Naive thymus-derived CD4-positive, alpha-beta T cell (primary cell): ENCODE results near the gene USP48. TPM values are rescaled to one million over a fixed set of nuclear protein-coding genes. Genes with fewer than 3 reads are reported as not detected.
A peak's percentile ranks its signal among the peaks of the same experiment; 100 is the strongest.

Experiments
- ATAC-seq: fragments of 150-1000 bp; cut with Tn5 transposase; 2 replicates; pipeline ENCODE4 v1.10.0; 2021; ENCODE audit warnings: mild to moderate bottlenecking, moderate library complexity
- CTCF ChIA-PET: fragments of 350-600 bp; sonication (Branson Sonifier 250); formaldehyde crosslinking; loops from one replicate; lab custom pipeline; 2021; ENCODE audit warnings: antibody characterized with exemption; lab: Charles Lee
- POLR2A ChIA-PET: fragments of 350-600 bp; sonication (Branson Sonifier 250); formaldehyde crosslinking; loops from one replicate; lab custom pipeline; 2021; ENCODE audit warnings: antibody characterized with exemption, inconsistent platforms; lab: Charles Lee
- DNase-seq, 9 donors: peaks; one replicate each; pipeline versions ENCODE4 v3.0.0 to v3.0.0-alpha.2; 2020 to 2022; ENCODE audit warnings: mixed read lengths in 1 of 9
- H3K27ac ChIP-seq: one replicate; pipeline ENCODE4 v1.7.0; 2013; ENCODE audit warnings: mild to moderate bottlenecking, low read depth, low read length, moderate library complexity
- H3K27me3 ChIP-seq, 2 donors: one replicate each; pipeline ENCODE4 v1.7.0; 2013; ENCODE audit warnings: low read length in 2 of 2, mild to moderate bottlenecking in 2 of 2, moderate library complexity in 2 of 2; ENCODE audit not compliant: control insufficient read depth in 2 of 2, insufficient read depth in 2 of 2
- H3K36me3 ChIP-seq, 3 experiments: 1 replicate in 2 of 3; 2 replicates in 1 of 3; pipeline ENCODE4 v1.7.0; 2013; ENCODE audit warnings: low read length in 3 of 3, mild to moderate bottlenecking in 3 of 3, moderate library complexity in 1 of 3; ENCODE audit not compliant: insufficient read depth in 3 of 3, control insufficient read depth in 2 of 3
- H3K4me1 ChIP-seq, 2 donors: one replicate each; pipeline ENCODE4 v1.7.0; 2013; ENCODE audit warnings: low read length in 2 of 2, mild to moderate bottlenecking in 2 of 2, moderate library complexity in 1 of 2; ENCODE audit not compliant: control insufficient read depth in 2 of 2, insufficient read depth in 2 of 2
- H3K4me3 ChIP-seq: 2 replicates; pipeline ENCODE4 v1.7.0; 2013; ENCODE audit warnings: mild to moderate bottlenecking, low read length
- H3K9me3 ChIP-seq, 3 experiments: 1 replicate in 2 of 3; 2 replicates in 1 of 3; pipeline ENCODE4 v1.7.0; 2013; ENCODE audit warnings: low read length in 3 of 3; ENCODE audit not compliant: control insufficient read depth in 2 of 3
- H3K27ac Mint-ChIP-seq, 9 donors: one replicate each; pipeline ENCODE4 v1.8.0; 2020 to 2022; ENCODE audit warnings: mixed read lengths in 9 of 9, mild to moderate bottlenecking in 8 of 9, moderate library complexity in 5 of 9, inconsistent platforms in 2 of 9
- H3K27me3 Mint-ChIP-seq, 5 donors: one replicate each; pipeline ENCODE4 v1.8.0; 2021 to 2022; ENCODE audit warnings: mixed read lengths in 5 of 5, mild to moderate bottlenecking in 1 of 5
- H3K36me3 Mint-ChIP-seq, 5 donors: one replicate each; pipeline ENCODE4 v1.8.0; 2020 to 2022; ENCODE audit warnings: mixed read lengths in 5 of 5, mild to moderate bottlenecking in 3 of 5, inconsistent platforms in 1 of 5
- H3K4me1 Mint-ChIP-seq, 7 donors: one replicate each; pipeline ENCODE4 v1.8.0; 2020 to 2022; ENCODE audit warnings: mixed read lengths in 7 of 7, mild to moderate bottlenecking in 3 of 7, inconsistent platforms in 1 of 7
- H3K4me3 Mint-ChIP-seq, 10 donors: one replicate each; pipeline ENCODE4 v1.8.0; 2020 to 2022; ENCODE audit warnings: mild to moderate bottlenecking in 10 of 10, mixed read lengths in 10 of 10, moderate library complexity in 6 of 10, inconsistent platforms in 2 of 10
- H3K9me3 Mint-ChIP-seq, 11 donors: one replicate each; pipeline ENCODE4 v1.8.0; 2020 to 2022; ENCODE audit warnings: mixed read lengths in 11 of 11, mild to moderate bottlenecking in 4 of 11, inconsistent platforms in 1 of 11, moderate library complexity in 1 of 11
- intact Hi-C, 2 donors: fragments of 100-400 bp; cut with micrococcal nuclease; formaldehyde crosslinking; loops; one replicate each; pipeline ENCODE4 v1.15.1; 2023
- polyA plus RNA-seq, 2 donors: library from polyadenylated mRNA; unstranded; fragments of 300-500 nt; fragmentation: Illumina TruSeq; gene quantifications; one replicate each; pipeline ENCODE4 v1.2.3, GENCODE V29; 2021
- total RNA-seq, 6 experiments: library from RNA in 5 of 6; stranded (reverse) in 5 of 6; gene quantifications; 1 replicate in 5 of 6; 2 replicates in 1 of 6; pipeline ENCODE4 v1.2.3 and lab custom pipeline; 2021 to 2026

USP48 gene
- total and polyA plus RNA-seq, 7 experiments from 2014 or later: 34.8 to 107 (median 79.5) TPM

DNA sequence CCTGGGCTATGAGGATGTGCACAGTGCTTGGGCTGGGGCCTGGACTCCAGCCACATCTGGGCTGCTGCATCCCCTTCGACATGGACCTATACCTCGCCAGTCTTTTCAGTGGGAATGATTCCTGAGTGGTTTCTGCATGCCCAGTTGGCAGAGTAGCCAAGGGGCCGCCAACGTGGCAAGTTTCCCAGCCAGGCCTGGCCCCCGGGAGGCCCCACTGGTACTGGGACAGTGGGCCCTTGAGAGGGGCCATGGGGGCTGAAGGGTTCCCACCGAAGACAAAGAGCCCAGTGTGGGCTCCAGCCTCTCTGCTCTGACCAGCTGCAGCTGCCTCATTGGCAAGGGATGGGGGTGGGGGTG lies 129.2 kb downstream of the USP48 start:
- peaks cover 0 to 42% (median 3%) of the 10 kb centered on the region in 5 donors for H3K27me3 Mint-ChIP-seq
- no peaks in the 10 kb centered on the region for H3K36me3 Mint-ChIP-seq
- H3K27me3 ChIP-seq: no peaks in the 10 kb centered on the region
- H3K27ac ChIP-seq: no peak overlapping the region
- peaks cover 0 to 3% (median 0%) of the 10 kb centered on the region in 11 donors for H3K9me3 Mint-ChIP-seq
- no peaks in the 10 kb centered on the region for H3K9me3 ChIP-seq
- peaks cover 8 to 17% (median 14%) of the 10 kb centered on the region in 7 donors for H3K4me1 Mint-ChIP-seq
- intact Hi-C loops: loop anchor here in 1 of 2 donors (10.0 kb wide), 1 partner anchor 419 kb away; no protein-coding TSS in a partner anchor
- ATAC-seq (no peak), DNase-seq (no peak)
- H3K4me3 Mint-ChIP-seq: no peak overlapping the region
- ChIA-PET POLR2A (no interaction called here), CTCF (no interaction called here)
- H3K4me1 ChIP-seq: peaks cover 5 to 12% of the 10 kb centered on the region in 2 donors
- H3K4me3 ChIP-seq: no peak overlapping the region
- no peak overlapping the region for H3K27ac Mint-ChIP-seq
- H3K36me3 ChIP-seq: no peaks in the 10 kb centered on the region

DNA sequence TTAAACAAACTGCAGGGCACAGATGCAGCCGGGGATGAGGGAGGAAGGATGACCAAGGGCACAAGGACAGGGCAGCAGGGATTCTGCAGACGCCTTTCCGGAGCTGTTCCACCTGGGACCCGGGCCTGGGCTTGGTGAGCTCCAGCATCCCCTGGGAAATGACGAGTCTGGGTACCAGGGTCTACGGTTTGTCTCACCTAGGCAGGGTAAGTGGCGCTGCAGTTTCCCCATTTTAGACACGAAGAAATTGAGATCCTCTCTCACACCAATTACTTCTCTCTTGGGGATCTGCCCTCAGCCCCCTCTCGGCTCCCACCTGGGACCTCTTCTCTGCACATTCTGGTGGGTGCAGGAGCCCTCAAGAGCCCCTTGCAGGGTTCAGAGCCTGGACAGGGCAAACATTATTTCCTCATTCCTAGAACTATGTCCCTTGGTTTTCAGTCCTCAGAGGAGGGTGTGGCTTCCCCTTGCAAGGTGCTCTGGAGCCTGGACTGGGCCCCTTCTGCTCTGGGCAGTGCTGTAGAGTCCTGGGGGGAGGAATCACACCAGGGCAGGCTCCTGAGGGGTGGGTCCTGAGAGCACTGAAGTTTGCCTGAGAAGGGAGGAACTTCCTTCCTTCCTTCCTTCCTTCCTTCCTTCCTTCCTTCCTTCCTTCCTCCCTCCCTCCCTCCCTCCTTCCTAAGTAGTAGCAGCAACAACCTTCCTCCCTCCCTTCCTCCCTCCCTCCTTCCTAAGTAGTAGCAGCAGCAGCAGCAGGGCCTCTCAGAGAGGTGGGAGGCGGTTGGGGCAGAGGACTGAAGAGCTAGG lies 129.8 kb downstream of the USP48 start:
- POLR2A ChIA-PET: no interaction called here
- CTCF ChIA-PET: no interaction called here

DNA sequence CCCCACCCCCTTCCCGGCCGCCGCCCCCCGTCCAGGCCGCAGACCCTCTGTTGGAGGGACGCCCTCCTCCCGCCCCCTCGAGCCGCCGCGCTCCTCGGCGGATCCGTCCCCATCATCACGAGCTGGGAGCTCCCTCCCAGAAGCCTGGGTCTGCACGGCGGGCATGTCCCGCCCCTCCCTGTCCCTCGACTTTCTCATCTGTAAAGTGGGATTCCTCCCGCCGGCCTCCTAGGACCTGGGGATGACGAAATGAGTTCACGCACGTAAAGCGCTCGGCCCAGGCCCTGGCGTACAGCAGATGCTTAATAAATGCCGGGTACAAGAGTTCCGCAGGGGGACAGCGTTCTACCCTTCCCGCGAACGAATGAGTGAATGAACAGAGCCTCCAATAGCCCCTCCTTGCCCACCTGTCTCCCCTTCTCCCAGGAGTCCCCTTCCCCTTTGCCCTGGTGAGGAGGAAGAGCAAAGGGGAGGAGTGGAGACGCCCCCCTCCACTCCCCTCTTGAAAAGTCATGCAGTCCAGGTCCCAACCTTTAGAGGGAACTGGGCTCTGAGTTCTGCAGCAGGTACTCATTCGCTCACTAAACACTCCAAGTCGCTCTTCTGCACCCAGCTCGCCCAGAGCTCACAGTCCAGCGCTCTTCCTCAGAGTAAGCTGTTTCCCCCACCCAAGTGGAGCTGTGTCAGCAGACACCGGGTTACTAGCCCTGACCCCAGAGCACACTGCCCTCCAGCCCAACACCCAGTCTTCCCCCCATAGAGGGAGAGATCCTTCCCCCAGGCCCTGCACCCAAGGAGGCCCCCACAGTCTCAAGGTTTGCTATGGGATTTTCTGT lies 130.6 kb downstream of the USP48 start:
- H3K27ac Mint-ChIP-seq: peak overlapping the region in 3 of 9 donors; percentile 34 to 65 (median 53)
- ATAC-seq (peak; percentile 6), DNase-seq (peak in 1 of 9 donors; percentile 5)
- no peak overlapping the region for H3K27ac ChIP-seq
- peaks cover 5 to 12% of the 10 kb centered on the region in 2 donors for H3K4me1 ChIP-seq
- H3K27me3 ChIP-seq: no peaks in the 10 kb centered on the region
- peak overlapping the region; percentile 48 to 90 (median 77) for H3K4me3 Mint-ChIP-seq
- H3K36me3 Mint-ChIP-seq: no peaks in the 10 kb centered on the region
- ChIA-PET POLR2A (no interaction called here), CTCF (no interaction called here)
- no peaks in the 10 kb centered on the region for H3K9me3 ChIP-seq
- intact Hi-C loops: loop anchor here in 1 of 2 donors (10.0 kb wide), 1 partner anchor 418 kb away; no protein-coding TSS in a partner anchor
- H3K27me3 Mint-ChIP-seq: peaks cover 0 to 45% (median 8%) of the 10 kb centered on the region in 5 donors
- peaks cover 0 to 4% (median 0%) of the 10 kb centered on the region in 11 donors for H3K9me3 Mint-ChIP-seq
- H3K4me3 ChIP-seq: no peak overlapping the region
- H3K4me1 Mint-ChIP-seq: peaks cover 8 to 17% (median 14%) of the 10 kb centered on the region in 7 donors
- no peaks in the 10 kb centered on the region for H3K36me3 ChIP-seq

More for the DNA sequence above, 129.8 kb downstream of the USP48 start:
- H3K4me1 ChIP-seq: peaks cover 5 to 12% of the 10 kb centered on the region in 2 donors
- peak overlapping the region; percentile 25 to 90 (median 77) for H3K4me3 Mint-ChIP-seq
- peak overlapping the region in 4 of 9 donors; percentile 20 to 65 (median 31) for H3K27ac Mint-ChIP-seq
- no peaks in the 10 kb centered on the region for H3K36me3 ChIP-seq
- intact Hi-C loops: loop anchor here in 1 of 2 donors (10.0 kb wide), 1 partner anchor 418 kb away; no protein-coding TSS in a partner anchor
- no peak overlapping the region for H3K4me3 ChIP-seq
- H3K4me1 Mint-ChIP-seq: peaks cover 8 to 17% (median 14%) of the 10 kb centered on the region in 7 donors
- DNase-seq (no peak), ATAC-seq (no peak)
- no peaks in the 10 kb centered on the region for H3K36me3 Mint-ChIP-seq
- no peaks in the 10 kb centered on the region for H3K27me3 ChIP-seq
- H3K9me3 ChIP-seq: no peaks in the 10 kb centered on the region
- H3K27ac ChIP-seq: no peak overlapping the region
- H3K27me3 Mint-ChIP-seq: peaks cover 0 to 45% (median 3%) of the 10 kb centered on the region in 5 donors
- peaks cover 0 to 3% (median 0%) of the 10 kb centered on the region in 11 donors for H3K9me3 Mint-ChIP-seq

DNA sequence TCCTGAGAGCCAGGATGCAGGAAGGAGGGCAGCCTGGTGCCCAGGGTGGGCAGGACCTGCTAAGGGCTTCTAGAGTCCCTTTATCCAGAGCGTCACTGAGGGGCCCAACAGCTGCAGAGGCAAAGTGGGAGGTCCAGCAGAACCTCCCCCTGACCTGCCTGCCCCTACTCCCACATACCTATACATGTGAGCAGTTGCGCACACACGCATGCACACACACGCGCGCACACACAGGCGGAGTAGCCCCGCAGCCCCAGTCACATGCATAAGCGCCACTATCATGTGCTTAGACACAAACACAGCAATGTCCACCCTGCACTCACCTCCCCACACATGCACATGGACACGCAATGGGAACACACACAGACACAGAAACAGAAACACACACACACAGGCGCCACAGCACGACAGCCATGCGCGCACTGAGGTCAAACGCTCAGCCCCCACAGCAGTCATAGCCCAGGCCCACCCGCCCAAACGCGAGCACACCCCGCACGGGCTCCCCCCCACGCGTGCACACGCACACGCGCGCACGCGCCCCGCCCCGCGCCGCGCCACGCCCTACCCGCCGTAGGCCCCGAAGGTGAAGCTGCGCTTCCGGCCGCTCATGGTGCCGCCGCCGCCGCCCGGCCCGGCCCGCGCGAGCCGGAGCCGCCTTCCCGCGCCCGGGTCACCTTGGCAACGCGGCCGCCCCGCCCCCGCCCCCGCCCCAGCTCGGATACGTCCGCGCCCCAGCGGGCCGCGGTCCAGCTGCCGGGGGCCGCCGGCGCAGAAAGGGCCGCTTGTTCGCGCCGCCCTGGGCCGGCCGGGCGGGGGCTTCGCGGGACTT lies 131.5 kb downstream of the USP48 start:
- Mint-ChIP-seq H3K4me3 (peak overlapping the region; percentile 83 to 97 (median 90)), H3K27me3 (peaks cover 7 to 48% (median 13%) of the 10 kb centered on the region in 5 donors), H3K36me3 (no peaks in the 10 kb centered on the region), H3K27ac (peak overlapping the region in 3 of 9 donors; percentile 58 to 81 (median 78)), H3K9me3 (peaks cover 0 to 4% (median 0%) of the 10 kb centered on the region in 11 donors), H3K4me1 (peaks cover 8 to 17% (median 14%) of the 10 kb centered on the region in 7 donors)
- Histone ChIP-seq H3K27ac (no peak overlapping the region), H3K4me1 (peaks cover 5 to 12% of the 10 kb centered on the region in 2 donors), H3K36me3 (no peaks in the 10 kb centered on the region), H3K9me3 (no peaks in the 10 kb centered on the region), H3K27me3 (no peaks in the 10 kb centered on the region), H3K4me3 (peak overlapping the region; percentile 69)
- CTCF ChIA-PET: no interaction called here
- POLR2A ChIA-PET: no interaction called here
- intact Hi-C loops: loop anchor here (1.0 to 10.0 kb wide), 2 partner anchors 8 to 417 kb away; no protein-coding TSS in a partner anchor
- DNase-seq (peak in 8 of 9 donors; percentile 15 to 61 (median 44)), ATAC-seq (peak; percentile 77)

DNA sequence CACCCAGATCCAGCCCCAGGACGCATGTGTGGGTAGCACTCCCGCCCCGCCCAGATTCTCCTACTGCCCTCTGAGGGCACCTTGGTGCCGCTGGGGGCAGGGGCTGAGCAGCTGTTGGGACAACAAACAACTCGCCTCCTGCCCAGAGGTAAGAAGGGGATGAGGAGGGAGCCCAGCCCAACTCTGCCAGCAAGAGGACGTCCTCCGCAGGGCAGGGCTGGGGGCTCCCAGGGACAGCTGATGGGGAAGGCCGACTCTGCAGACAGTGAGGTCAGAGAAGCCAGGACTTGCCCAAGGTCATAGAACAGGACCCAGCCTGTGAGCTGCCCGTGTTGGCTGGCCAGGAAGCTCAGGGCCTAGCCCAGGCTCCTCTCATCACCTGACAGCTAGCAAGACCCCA lies 132.5 kb downstream of the USP48 start:
- Mint-ChIP-seq H3K4me3 (peak overlapping the region in 1 of 10 donors; percentile 90), H3K36me3 (no peaks in the 10 kb centered on the region), H3K27me3 (peaks cover 14 to 48% (median 23%) of the 10 kb centered on the region in 5 donors), H3K27ac (no peak overlapping the region), H3K4me1 (peaks cover 8 to 17% (median 14%) of the 10 kb centered on the region in 7 donors), H3K9me3 (peaks cover 0 to 4% (median 0%) of the 10 kb centered on the region in 11 donors)
- Histone ChIP-seq H3K36me3 (no peaks in the 10 kb centered on the region), H3K4me1 (peaks cover 5 to 12% of the 10 kb centered on the region in 2 donors), H3K27me3 (no peaks in the 10 kb centered on the region), H3K9me3 (no peaks in the 10 kb centered on the region), H3K4me3 (no peak overlapping the region), H3K27ac (no peak overlapping the region)
- DNase-seq: no peak
- intact Hi-C loops: loop anchor here in 1 of 2 donors (10.0 kb wide), 1 partner anchor 416 kb away; no protein-coding TSS in a partner anchor
- ChIA-PET POLR2A (no interaction called here), CTCF (no interaction called here)
- no peak for ATAC-seq
